Breast epithelium (tissue), 3 donors: Measurements from ENCODE around the gene ZNF407.

Source experiments
- POLR2AphosphoS5 ChIP-seq, 3 donors: sonication (generic); formaldehyde crosslinking; IDR thresholded peaks; one replicate each; pipeline ENCODE4 v1.6.1; 2017; ENCODE audit warnings: antibody characterized with exemption in 3 of 3
- TF ChIP-seq, protein P1 (sequence below), 3 donors: fragments of 450-650 bp; IDR thresholded peaks; one replicate each; pipeline ENCODE4 v1.5.1; 2016 to 2017; ENCODE audit warnings: antibody characterized with exemption in 3 of 3, mild to moderate bottlenecking in 3 of 3, moderate library complexity in 3 of 3

DNA sequence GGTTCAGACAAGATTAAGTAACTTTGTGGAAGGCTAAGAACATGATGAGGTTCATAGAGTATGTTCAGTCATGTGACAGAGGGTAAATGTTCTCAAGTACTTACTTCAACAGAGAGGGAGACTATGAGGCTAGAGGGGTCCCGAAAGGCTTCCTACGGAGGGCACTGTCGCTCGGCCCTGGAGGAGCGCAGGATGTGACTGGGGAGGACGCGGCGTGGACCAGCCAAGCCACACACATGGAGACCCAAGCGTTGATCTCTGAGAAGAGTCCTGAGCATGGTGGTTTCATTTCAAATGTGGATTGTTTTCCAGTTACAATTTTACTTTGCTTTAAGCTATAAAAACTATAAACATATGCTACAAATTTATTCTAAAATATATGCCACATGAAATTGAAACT is 383.8 kb downstream of the ZNF407 start:
- TF ChIP-seq, protein P1, sequence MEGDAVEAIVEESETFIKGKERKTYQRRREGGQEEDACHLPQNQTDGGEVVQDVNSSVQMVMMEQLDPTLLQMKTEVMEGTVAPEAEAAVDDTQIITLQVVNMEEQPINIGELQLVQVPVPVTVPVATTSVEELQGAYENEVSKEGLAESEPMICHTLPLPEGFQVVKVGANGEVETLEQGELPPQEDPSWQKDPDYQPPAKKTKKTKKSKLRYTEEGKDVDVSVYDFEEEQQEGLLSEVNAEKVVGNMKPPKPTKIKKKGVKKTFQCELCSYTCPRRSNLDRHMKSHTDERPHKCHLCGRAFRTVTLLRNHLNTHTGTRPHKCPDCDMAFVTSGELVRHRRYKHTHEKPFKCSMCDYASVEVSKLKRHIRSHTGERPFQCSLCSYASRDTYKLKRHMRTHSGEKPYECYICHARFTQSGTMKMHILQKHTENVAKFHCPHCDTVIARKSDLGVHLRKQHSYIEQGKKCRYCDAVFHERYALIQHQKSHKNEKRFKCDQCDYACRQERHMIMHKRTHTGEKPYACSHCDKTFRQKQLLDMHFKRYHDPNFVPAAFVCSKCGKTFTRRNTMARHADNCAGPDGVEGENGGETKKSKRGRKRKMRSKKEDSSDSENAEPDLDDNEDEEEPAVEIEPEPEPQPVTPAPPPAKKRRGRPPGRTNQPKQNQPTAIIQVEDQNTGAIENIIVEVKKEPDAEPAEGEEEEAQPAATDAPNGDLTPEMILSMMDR (IDR thresholded peaks at IDR 0.05), result no peak
- TF ChIP-seq POLR2AphosphoS5 (IDR thresholded peaks at IDR 0.05), result no peak
